Stimulated activated CD8-positive, alpha-beta memory T cell treated with anti-CD3 and anti-CD28 coated beads, Interleukin-4, amount 100 ng/mL, for 1 hour (primary cell): ENCODE measurements around the gene BTN3A1.
"Not testable (repeated sequence)": the region's sequence is repeated elsewhere in the genome, so short reads cannot be mapped to it uniquely, and the experiment has no call there.

ENCODE experiments used
- DNase-seq, 2 donors: peaks; one replicate each; pipeline ENCODE4 v3.0.0-alpha.2; 2020; ENCODE audit warnings: low read depth in 2 of 2, low spot score in 1 of 2

Gene BTN3A1

GRCh38 chr6:26412954-26413353 lies 10.9 kb downstream of the BTN3A1 start:
- no peak for DNase-seq

GRCh38 chr6:26414281-26414680 lies 12.2 kb downstream of the BTN3A1 start:
- no peak for DNase-seq

GRCh38 chr6:26415036-26415614 lies 13.1 kb downstream of the BTN3A1 start:
- DNase-seq = no peak

GRCh38 chr6:26415791-26416190 lies 13.7 kb downstream of the BTN3A1 start:
- DNase-seq = no peak

GRCh38 chr6:26416288-26416687 lies 14.2 kb downstream of the BTN3A1 start:
- no peak for DNase-seq

- DNase-seq = not testable (repeated sequence)
Measured at GRCh38 chr6:26418077-26418476, 16.0 kb downstream of the BTN3A1 start.

GRCh38 chr6:26418795-26419194 lies 16.7 kb downstream of the BTN3A1 start:
- not testable (repeated sequence) for DNase-seq

GRCh38 chr6:26420688-26421171 lies 18.7 kb downstream of the BTN3A1 start:
- DNase-seq = no peak

- DNase-seq = no peak
Measured at GRCh38 chr6:26421259-26422144, 19.4 kb downstream of the BTN3A1 start.

- DNase-seq = no peak
Measured at GRCh38 chr6:26422329-26422728, 20.3 kb downstream of the BTN3A1 start.

GRCh38 chr6:26426691-26427450 lies 24.8 kb downstream of the BTN3A1 start:
- no peak for DNase-seq

- DNase-seq = no peak
Measured at GRCh38 chr6:26427451-26427809, 25.4 kb downstream of the BTN3A1 start.

GRCh38 chr6:26428206-26428605 lies 26.1 kb downstream of the BTN3A1 start:
- no peak for DNase-seq

GRCh38 chr6:26430787-26431186 lies 28.7 kb downstream of the BTN3A1 start:
- no peak for DNase-seq

GRCh38 chr6:26431258-26432172 lies 29.4 kb downstream of the BTN3A1 start:
- no peak for DNase-seq

- no peak for DNase-seq
Measured at GRCh38 chr6:26432627-26433201, 30.6 kb downstream of the BTN3A1 start.

- DNase-seq = not testable (repeated sequence)
Measured at GRCh38 chr6:26433680-26434079, 31.6 kb downstream of the BTN3A1 start.

- DNase-seq = no peak
Measured at GRCh38 chr6:26436018-26436417, 33.9 kb downstream of the BTN3A1 start.

GRCh38 chr6:26437550-26437949 lies 35.5 kb downstream of the BTN3A1 start:
- DNase-seq = no peak

- no peak for DNase-seq
Measured at GRCh38 chr6:26438000-26438399, 35.9 kb downstream of the BTN3A1 start.
